Stimulated activated naive CD4-positive, alpha-beta T cell (primary cell): ENCODE data around the gene RPAIN.

Experiments used
- DNase-seq, 6 experiments: peaks; one replicate each; lab custom pipeline; 2025; lab: John Stamatoyannopoulos, UW

Gene RPAIN

GRCh38 chr17:5419959-5420653 lies at the start of gene RPAIN:
Gene RPAIN (plus strand): TSS chr17:5420182. CDS start chr17:5420211, 29 bp downstream.
- peak; percentile 80 to 98 (median 94) for DNase-seq

- no peak for DNase-seq
Observed at GRCh38 chr17:5370411-5370810, 49.6 kb upstream of the RPAIN start.

GRCh38 chr17:5373112-5373511 lies 46.9 kb upstream of the RPAIN start:
- DNase-seq = no peak

GRCh38 chr17:5378566-5379207 lies 41.3 kb upstream of the RPAIN start:
- DNase-seq = no peak

- DNase-seq = no peak
Observed at GRCh38 chr17:5379351-5380107, 40.5 kb upstream of the RPAIN start.

- no peak for DNase-seq
Observed at GRCh38 chr17:5380491-5381135, 39.4 kb upstream of the RPAIN start.

- no peak for DNase-seq
Observed at GRCh38 chr17:5381542-5381941, 38.4 kb upstream of the RPAIN start.

GRCh38 chr17:5391678-5392077 lies 28.3 kb upstream of the RPAIN start:
- no peak for DNase-seq

- no peak for DNase-seq
Observed at GRCh38 chr17:5396612-5397011, 23.4 kb upstream of the RPAIN start.

- DNase-seq = no peak
Observed at GRCh38 chr17:5399767-5400166, 20.2 kb upstream of the RPAIN start.

- DNase-seq = no peak
Observed at GRCh38 chr17:5405400-5405799, 14.6 kb upstream of the RPAIN start.

GRCh38 chr17:5408186-5408585 lies 11.8 kb upstream of the RPAIN start:
- DNase-seq = no peak

GRCh38 chr17:5410594-5411272 lies 9.2 kb upstream of the RPAIN start:
- no peak for DNase-seq

GRCh38 chr17:5413682-5414081 lies 6.3 kb upstream of the RPAIN start:
- DNase-seq = no peak

GRCh38 chr17:5416901-5417300 lies 3.1 kb upstream of the RPAIN start:
- no peak for DNase-seq

- DNase-seq = peak in 5 of 6 experiments; percentile 57 to 86 (median 82)
Observed at GRCh38 chr17:5418858-5419355, 1.1 kb upstream of the RPAIN start.

GRCh38 chr17:5419356-5419958 lies 525 bp upstream of the RPAIN start, which contains the start of gene NUP88:
Gene NUP88 (minus strand): TSS chr17:5419662. CDS start chr17:5419650, 12 bp downstream.
- DNase-seq = peak; percentile 93 to 98 (median 95)

GRCh38 chr17:5422505-5422904 lies 2.5 kb downstream of the RPAIN start:
- DNase-seq = no peak

GRCh38 chr17:5424909-5425308 lies 4.9 kb downstream of the RPAIN start:
- DNase-seq = no peak

- no peak for DNase-seq
Observed at GRCh38 chr17:5425826-5426225, 5.8 kb downstream of the RPAIN start.
